NCI-H146 (cell line): ENCODE data around the gene CCDC136.

Experiments
- DNase-seq: peaks from one replicate; lab custom pipeline; 2025; lab: John Stamatoyannopoulos, UW

Gene CCDC136

GRCh38 chr7:128862571-128863432 is 71.0 kb downstream of the CCDC136 start, which contains the start of gene ATP6V1F:
Gene ATP6V1F (plus strand): TSS chr7:128862856. CDS start chr7:128862905, 49 bp downstream.
- peak; percentile 98 for DNase-seq

- peak; percentile 60 for DNase-seq
These were observed 71.7 kb downstream of the CCDC136 start for GRCh38 chr7:128863433-128863989.

GRCh38 chr7:128865303-128865702 is 73.5 kb downstream of the CCDC136 start:
- DNase-seq, result no peak

- DNase-seq, result no peak
These were observed 74.5 kb downstream of the CCDC136 start for GRCh38 chr7:128865996-128866877.

- peak; percentile 8 for DNase-seq
These were observed 75.5 kb downstream of the CCDC136 start for GRCh38 chr7:128867241-128867640.

- DNase-seq, result peak; percentile 84
These were observed 76.3 kb downstream of the CCDC136 start for GRCh38 chr7:128867842-128868623.

GRCh38 chr7:128868624-128869137 is 76.9 kb downstream of the CCDC136 start:
- peak; percentile 51 for DNase-seq

GRCh38 chr7:128869138-128869943 is 77.6 kb downstream of the CCDC136 start:
- peak; percentile 87 for DNase-seq

GRCh38 chr7:128869944-128870285 is 78.1 kb downstream of the CCDC136 start:
- no peak for DNase-seq

GRCh38 chr7:128871050-128871449 is 79.3 kb downstream of the CCDC136 start:
- no peak for DNase-seq
